ENCODE measurements around the gene FHAD1. TPM values are rescaled to one million over a fixed set of nuclear protein-coding genes. Genes with fewer than 3 reads are reported as not detected.

FHAD1 gene
- total RNA-seq, 1 donor from 2014 or later: not detected

GRCh38 chr1:15403962-15404580 is 157.0 kb downstream of the FHAD1 start:
- no peak for DNase-seq (ENCODE audit: extremely low spot score in 2 of 2)
- Histone ChIP-seq H3K36me3 (peaks cover 0 to 4% of the 10 kb centered on the region in 2 donors), H3K4me1 (peaks cover 27% of the 10 kb centered on the region), H3K9me3 (no peaks in the 10 kb centered on the region), H3K4me3 (no peak overlapping the region), H3K27me3 (no peaks in the 10 kb centered on the region), H3K27ac (no peak overlapping the region)
- TF ChIP-seq CTCF (IDR thresholded peaks at IDR 0.05) (no peak), POLR2A (IDR thresholded peaks at IDR 0.05) (no peak), POLR2AphosphoS5 (IDR thresholded peaks at IDR 0.05; ENCODE audit: insufficient read depth in 1 of 2, low read depth in 1 of 2) (no peak)
- intact Hi-C loops (cut with DNase I): no loop called here

- Histone ChIP-seq H3K4me1 (peaks cover 31% of the 10 kb centered on the region), H3K9me3 (no peaks in the 10 kb centered on the region), H3K27ac (no peak overlapping the region), H3K36me3 (no peaks in the 10 kb centered on the region), H3K27me3 (no peaks in the 10 kb centered on the region), H3K4me3 (no peak overlapping the region)
- no peak for TF ChIP-seq CTCF (IDR thresholded peaks at IDR 0.05)
- TF ChIP-seq POLR2A (IDR thresholded peaks at IDR 0.05): no peak
- TF ChIP-seq POLR2AphosphoS5 (IDR thresholded peaks at IDR 0.05; ENCODE audit: insufficient read depth in 1 of 2, low read depth in 1 of 2): no peak
- no peak for DNase-seq (ENCODE audit: extremely low spot score in 2 of 2)
- intact Hi-C loops (cut with DNase I): no loop called here
Measured at GRCh38 chr1:15405106-15405850, 158.3 kb downstream of the FHAD1 start.

GRCh38 chr1:15406614-15407559 is 159.9 kb downstream of the FHAD1 start:
- peak overlapping the region; percentile 93 for H3K27ac ChIP-seq
- TF ChIP-seq POLR2AphosphoS5 (IDR thresholded peaks at IDR 0.05; ENCODE audit: insufficient read depth in 1 of 2, low read depth in 1 of 2): peak in 1 of 2 donors; percentile 93
- TF ChIP-seq POLR2A (IDR thresholded peaks at IDR 0.05): no peak
- no peak overlapping the region for H3K4me3 ChIP-seq
- H3K9me3 ChIP-seq: no peaks in the 10 kb centered on the region
- H3K4me1 ChIP-seq: peaks cover 45% of the 10 kb centered on the region
- H3K27me3 ChIP-seq: no peaks in the 10 kb centered on the region
- intact Hi-C loops (cut with DNase I): no loop called here
- H3K36me3 ChIP-seq: no peaks in the 10 kb centered on the region
- DNase-seq (ENCODE audit: extremely low spot score in 2 of 2): peak in 1 of 2 donors; percentile 95

GRCh38 chr1:15407580-15407979 is 160.6 kb downstream of the FHAD1 start:
- no peak for TF ChIP-seq POLR2AphosphoS5 (IDR thresholded peaks at IDR 0.05; ENCODE audit: insufficient read depth in 1 of 2, low read depth in 1 of 2)
- no peak for TF ChIP-seq POLR2A (IDR thresholded peaks at IDR 0.05)
- TF ChIP-seq CTCF (IDR thresholded peaks at IDR 0.05): no peak
- intact Hi-C loops (cut with DNase I): no loop called here
- Histone ChIP-seq H3K36me3 (no peaks in the 10 kb centered on the region), H3K4me3 (no peak overlapping the region), H3K27ac (peak overlapping the region; percentile 93), H3K27me3 (no peaks in the 10 kb centered on the region), H3K9me3 (no peaks in the 10 kb centered on the region), H3K4me1 (peaks cover 52% of the 10 kb centered on the region)
- DNase-seq (ENCODE audit: extremely low spot score in 2 of 2): no peak

- no peak for DNase-seq (ENCODE audit: extremely low spot score in 2 of 2)
- Histone ChIP-seq H3K4me1 (peaks cover 63% of the 10 kb centered on the region), H3K36me3 (no peaks in the 10 kb centered on the region), H3K4me3 (peak overlapping the region; percentile 69 to 81), H3K9me3 (no peaks in the 10 kb centered on the region), H3K27me3 (no peaks in the 10 kb centered on the region), H3K27ac (peak overlapping the region; percentile 93)
- intact Hi-C loops (cut with DNase I): no loop called here
- TF ChIP-seq CTCF (IDR thresholded peaks at IDR 0.05): no peak
- no peak for TF ChIP-seq POLR2A (IDR thresholded peaks at IDR 0.05)
- TF ChIP-seq POLR2AphosphoS5 (IDR thresholded peaks at IDR 0.05; ENCODE audit: insufficient read depth in 1 of 2, low read depth in 1 of 2): no peak
Measured at GRCh38 chr1:15408890-15409387, 161.9 kb downstream of the FHAD1 start.
